Activated CD8-positive, alpha-beta T cell treated with anti-CD3 and anti-CD28 coated beads for 36 hours (primary cell): Measurements from ENCODE around the gene TMEM43. TPM values are rescaled to one million over a fixed set of nuclear protein-coding genes. Genes with fewer than 3 reads are reported as not detected.
A peak's percentile ranks its signal among the peaks of the same experiment; 100 is the strongest.

Source experiments
- ATAC-seq: fragments of 200-7000 bp; cut with Tn5 transposase; one replicate; pipeline ENCODE4 v1.10.0; 2021; ENCODE audit warnings: mild to moderate bottlenecking, moderate library complexity
- CTCF ChIA-PET: fragments of 350-600 bp; sonication (Branson Sonifier 250); formaldehyde crosslinking; loops from one replicate; lab custom pipeline; 2021; ENCODE audit warnings: antibody characterized with exemption; lab: Charles Lee
- POLR2A ChIA-PET: fragments of 350-600 bp; sonication (Branson Sonifier 250); formaldehyde crosslinking; loops from one replicate; lab custom pipeline; 2021; ENCODE audit warnings: antibody characterized with exemption; lab: Charles Lee
- DNase-seq: peaks from one replicate; pipeline ENCODE4 v3.0.0-alpha.2; 2020
- H3K27ac Mint-ChIP-seq: one replicate; pipeline ENCODE4 v1.8.0; 2021; ENCODE audit warnings: mild to moderate bottlenecking, mixed read lengths
- H3K27me3 Mint-ChIP-seq: one replicate; pipeline ENCODE4 v1.8.0; 2021; ENCODE audit warnings: mixed read lengths
- H3K36me3 Mint-ChIP-seq: one replicate; pipeline ENCODE4 v1.8.0; 2021; ENCODE audit warnings: low read depth, mixed read lengths
- H3K4me1 Mint-ChIP-seq: one replicate; pipeline ENCODE4 v1.8.0; 2021; ENCODE audit warnings: low read depth, mixed read lengths
- H3K4me3 Mint-ChIP-seq: one replicate; pipeline ENCODE4 v1.8.0; 2021; ENCODE audit warnings: mild to moderate bottlenecking, moderate library complexity, mixed read lengths
- H3K9me3 Mint-ChIP-seq: one replicate; pipeline ENCODE4 v1.8.0; 2021; ENCODE audit warnings: mixed read lengths
- intact Hi-C: fragments of 100-400 bp; cut with micrococcal nuclease; formaldehyde crosslinking; loops from one replicate; pipeline ENCODE4 v1.10.0; 2022
- total RNA-seq, 2 experiments: library from RNA; stranded (reverse); gene quantifications; one replicate each; pipeline ENCODE4 v1.2.3, GENCODE V29; 2021
- TF ChIP-seq, protein P1 (sequence below): fragments of 200-600 bp; IDR thresholded peaks from one replicate; pipeline ENCODE4 v1.8.0; 2022; ENCODE audit warnings: antibody characterized with exemption, mild to moderate bottlenecking

Gene TMEM43
- total RNA-seq, 2 experiments from 2014 or later: 19.7 to 20.2 TPM

DNA sequence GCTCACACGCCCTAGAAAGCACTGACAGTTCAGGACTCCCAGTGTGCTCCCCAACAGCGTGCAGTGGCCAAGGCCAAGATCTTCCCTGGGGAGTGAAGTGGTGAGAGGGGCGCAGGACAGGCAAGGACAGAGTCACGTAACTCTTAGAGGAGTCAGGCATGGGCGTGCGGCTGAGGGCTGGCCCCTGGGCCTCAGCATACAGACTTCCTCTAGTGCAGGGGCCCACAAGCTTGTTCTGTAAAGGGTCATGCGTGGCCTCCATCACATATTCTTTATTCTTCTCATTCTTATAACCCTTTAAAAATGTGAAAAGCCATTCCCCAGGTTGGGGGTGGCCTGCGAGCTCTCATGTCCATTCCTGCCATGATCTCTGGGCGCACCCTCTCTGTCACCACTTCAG is 25.2 kb downstream of the TMEM43 start:
- Mint-ChIP-seq H3K27ac (no peak overlapping the region), H3K27me3 (no peaks in the 10 kb centered on the region), H3K36me3 (peaks cover 17% of the 10 kb centered on the region), H3K4me1 (peaks cover 11% of the 10 kb centered on the region), H3K9me3 (no peaks in the 10 kb centered on the region), H3K4me3 (no peak overlapping the region)
- intact Hi-C loops: no loop called here
- CTCF ChIA-PET: interaction anchor here (1.7 kb wide), 1 partner anchor 25 kb away, joined by 4 read pairs; the partner anchor contains the start of genes CHCHD4 and TMEM43
- TF ChIP-seq, protein P1, sequence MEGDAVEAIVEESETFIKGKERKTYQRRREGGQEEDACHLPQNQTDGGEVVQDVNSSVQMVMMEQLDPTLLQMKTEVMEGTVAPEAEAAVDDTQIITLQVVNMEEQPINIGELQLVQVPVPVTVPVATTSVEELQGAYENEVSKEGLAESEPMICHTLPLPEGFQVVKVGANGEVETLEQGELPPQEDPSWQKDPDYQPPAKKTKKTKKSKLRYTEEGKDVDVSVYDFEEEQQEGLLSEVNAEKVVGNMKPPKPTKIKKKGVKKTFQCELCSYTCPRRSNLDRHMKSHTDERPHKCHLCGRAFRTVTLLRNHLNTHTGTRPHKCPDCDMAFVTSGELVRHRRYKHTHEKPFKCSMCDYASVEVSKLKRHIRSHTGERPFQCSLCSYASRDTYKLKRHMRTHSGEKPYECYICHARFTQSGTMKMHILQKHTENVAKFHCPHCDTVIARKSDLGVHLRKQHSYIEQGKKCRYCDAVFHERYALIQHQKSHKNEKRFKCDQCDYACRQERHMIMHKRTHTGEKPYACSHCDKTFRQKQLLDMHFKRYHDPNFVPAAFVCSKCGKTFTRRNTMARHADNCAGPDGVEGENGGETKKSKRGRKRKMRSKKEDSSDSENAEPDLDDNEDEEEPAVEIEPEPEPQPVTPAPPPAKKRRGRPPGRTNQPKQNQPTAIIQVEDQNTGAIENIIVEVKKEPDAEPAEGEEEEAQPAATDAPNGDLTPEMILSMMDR: no peak
- no peak for ATAC-seq
- DNase-seq: no peak
- POLR2A ChIA-PET: interaction anchor here (0.7 to 1.0 kb wide), 2 partner anchors 16 to 21 kb away, joined by 3 read pairs; no protein-coding TSS in a partner anchor

DNA sequence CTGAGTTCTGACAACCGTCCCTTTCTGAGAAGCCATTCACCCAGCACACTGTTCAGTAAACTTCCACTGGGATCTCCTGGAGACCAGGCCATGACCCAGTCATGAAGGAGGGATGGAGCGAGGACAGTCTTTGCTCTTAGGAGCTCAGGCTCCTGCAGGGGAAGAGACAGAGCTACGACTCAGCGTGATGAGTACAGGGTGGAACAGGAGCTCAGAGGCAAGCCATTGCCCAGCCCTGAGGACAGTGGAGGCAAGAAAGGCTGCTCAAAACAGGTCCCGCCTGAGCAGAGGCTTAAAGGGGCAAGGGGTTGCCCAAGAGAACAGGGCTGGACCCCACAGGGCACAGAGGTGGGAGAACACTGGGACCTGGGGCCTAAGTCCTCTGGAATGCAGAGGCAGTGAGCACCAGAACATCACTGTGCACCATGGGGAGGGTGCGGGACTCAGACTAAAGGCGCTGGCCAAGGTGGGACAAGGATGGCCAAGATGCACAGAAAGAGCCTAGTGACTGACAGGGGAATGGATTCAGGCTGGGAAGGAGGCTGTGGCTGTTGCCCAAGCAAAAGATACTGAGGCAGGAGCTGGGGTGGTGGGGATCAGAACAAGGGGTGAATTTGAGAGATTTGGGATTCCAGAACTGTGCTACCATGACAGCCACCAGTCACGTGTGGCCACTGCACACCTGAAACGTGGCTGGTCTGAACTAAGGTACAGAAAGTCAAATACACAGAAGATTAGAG is 25.8 kb downstream of the TMEM43 start:
- ChIA-PET CTCF (interaction anchor here (1.5 kb wide), 1 partner anchor 53 kb away, joined by 5 read pairs; no protein-coding TSS in a partner anchor), POLR2A (interaction anchor here (0.7 to 1.0 kb wide), 3 partner anchors 17 to 20 kb away, joined by 3 read pairs; no protein-coding TSS in a partner anchor)
- H3K4me1 Mint-ChIP-seq: peaks cover 7% of the 10 kb centered on the region

DNA sequence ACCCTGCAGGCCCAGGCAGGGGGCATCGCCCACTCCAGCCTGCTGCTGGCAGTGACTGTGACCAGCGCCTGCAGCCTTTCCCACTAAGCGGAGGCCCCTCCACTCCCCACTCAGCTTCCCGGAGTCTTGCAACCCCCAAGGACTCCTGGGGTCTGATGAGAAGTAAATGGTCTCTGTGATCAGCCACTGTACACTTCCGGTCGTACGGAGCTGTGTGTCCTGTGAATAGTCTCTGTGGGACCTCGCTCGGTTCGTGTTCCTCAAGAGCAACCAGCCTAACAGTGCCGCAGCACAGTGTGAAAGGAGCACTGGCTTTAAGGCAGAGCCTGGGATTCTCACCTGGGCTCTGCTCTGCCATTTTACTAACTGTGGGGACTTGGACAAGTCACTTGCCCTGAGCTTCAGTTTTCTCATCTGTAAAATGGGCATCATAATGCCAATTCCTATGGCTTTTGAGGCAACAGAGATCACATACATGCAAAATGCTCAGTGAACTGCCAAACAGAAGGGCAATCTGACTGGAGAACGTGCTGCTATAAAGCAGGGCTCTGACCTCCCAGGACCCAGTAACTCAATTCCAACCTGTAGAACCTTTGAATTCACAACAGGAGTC is 26.7 kb downstream of the TMEM43 start:
- POLR2A ChIA-PET: interaction anchor here (0.7 to 1.5 kb wide), 2 partner anchors 17 to 18 kb away, joined by 3 read pairs; no protein-coding TSS in a partner anchor
- CTCF ChIA-PET: interaction anchor here (1.5 kb wide), 1 partner anchor 52 kb away, joined by 5 read pairs; no protein-coding TSS in a partner anchor
- peaks cover 20% of the 10 kb centered on the region for H3K36me3 Mint-ChIP-seq

More for the DNA sequence above, 25.8 kb downstream of the TMEM43 start:
- intact Hi-C loops: no loop called here
- Mint-ChIP-seq H3K27ac (no peak overlapping the region), H3K27me3 (no peaks in the 10 kb centered on the region), H3K4me3 (no peak overlapping the region), H3K9me3 (no peaks in the 10 kb centered on the region), H3K36me3 (peaks cover 15% of the 10 kb centered on the region)
- DNase-seq (no peak), ATAC-seq (no peak)
- TF ChIP-seq, protein P1: no peak

DNA sequence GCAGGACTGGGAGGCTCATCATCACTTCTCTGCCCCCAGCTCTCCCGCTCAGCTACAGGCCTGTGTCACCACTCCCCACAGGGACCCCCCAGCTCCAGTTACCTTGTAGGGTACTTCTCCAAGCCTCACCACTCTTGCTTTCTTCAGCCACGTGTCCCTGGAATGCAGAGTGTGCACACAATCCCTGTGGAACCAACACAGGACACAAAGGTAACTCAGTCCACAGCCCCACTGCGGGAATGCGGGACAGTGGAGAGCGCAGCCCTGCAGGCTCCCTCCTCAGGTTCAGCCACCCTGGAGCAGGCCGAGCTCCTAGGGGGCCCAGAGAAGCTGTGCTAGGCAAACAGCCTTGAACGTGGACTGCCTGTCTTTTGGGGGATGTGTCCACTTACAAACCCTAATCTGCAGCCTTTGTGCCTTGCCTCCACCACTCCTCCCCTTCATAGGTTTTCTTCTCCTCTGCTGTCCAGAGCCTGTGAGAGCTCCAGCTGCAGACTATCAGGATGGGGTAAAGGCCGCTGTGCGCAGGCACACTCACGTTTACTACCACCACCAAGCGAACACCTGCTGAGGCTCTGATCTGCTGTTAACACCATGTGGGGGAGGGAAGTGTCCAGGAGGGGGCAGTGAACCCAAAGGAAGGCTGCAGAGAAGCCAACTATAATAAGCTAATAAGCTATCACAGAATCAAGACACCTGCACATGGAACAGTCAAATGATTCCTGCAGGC is 27.5 kb downstream of the TMEM43 start:
- peak; percentile 35 for DNase-seq
- H3K27ac Mint-ChIP-seq: no peak overlapping the region

More for the DNA sequence above, 26.7 kb downstream of the TMEM43 start:
- TF ChIP-seq, protein P1: no peak
- Mint-ChIP-seq H3K9me3 (no peaks in the 10 kb centered on the region), H3K27ac (no peak overlapping the region), H3K27me3 (no peaks in the 10 kb centered on the region), H3K4me3 (no peak overlapping the region), H3K4me1 (peaks cover 13% of the 10 kb centered on the region)
- ATAC-seq (no peak), DNase-seq (no peak)
- intact Hi-C loops: no loop called here

More for the DNA sequence above, 27.5 kb downstream of the TMEM43 start:
- Mint-ChIP-seq H3K9me3 (no peaks in the 10 kb centered on the region), H3K27me3 (no peaks in the 10 kb centered on the region), H3K36me3 (peaks cover 21% of the 10 kb centered on the region), H3K4me3 (no peak overlapping the region), H3K4me1 (peaks cover 17% of the 10 kb centered on the region)
- ATAC-seq: peak; percentile 45
- ChIA-PET POLR2A (interaction anchor here (1.5 kb wide), 1 partner anchor 16 kb away, joined by 3 read pairs; no protein-coding TSS in a partner anchor), CTCF (interaction anchor here (1.0 to 1.9 kb wide), 6 partner anchors 17 to 51 kb away, joined by 3 to 5 read pairs (median 4); partner anchors contain the start of genes LSM3 and XPC)
- TF ChIP-seq, protein P1: peak; percentile 27
- intact Hi-C loops: no loop called here
